Measurements from ENCODE around the gene CHRM4. TPM values are rescaled to one million over a fixed set of nuclear protein-coding genes. Genes with fewer than 3 reads are reported as not detected.

CHRM4 gene
- polyA plus RNA-seq, 2 of the 4 experiments (the other 2 are of a cell fraction), result 0.17 to 0.28 TPM

- TF ChIP-seq USF2 (IDR thresholded peaks at IDR 0.05) (no peak), MAX (IDR thresholded peaks at IDR 0.05) (no peak), MYC (IDR thresholded peaks at IDR 0.05; ENCODE audit: borderline replicate concordance, low read length) (no peak), RARB (CRISPR knock-in tag; IDR thresholded peaks at IDR 0.05) (no peak), ZSCAN20 (CRISPR knock-in tag; IDR thresholded peaks at IDR 0.05) (no peak)
Measured at GRCh38 chr11:46391186-46391577, 394 bp downstream of the CHRM4 start (continued).

- Histone ChIP-seq H3K4me3 (peak overlapping the region; percentile 59), H3K4me1 (peaks cover 18% of the 10 kb centered on the region; the same call in 2 of the 3 replicates), H3K4me2 (peak overlapping the region; percentile 98), H3K9me3 (no peaks in the 10 kb centered on the region), H3K27ac (no peak overlapping the region)
- ChIA-PET POLR2A (no interaction called here), CTCF (interaction anchor here (0.8 to 10.2 kb wide), 36 partner anchors 9 to 396 kb away, joined by 3 to 220 read pairs (median 6); partner anchors contain the start of genes ATG13, HARBI1, MDK and ZNF408)
- WGBS (ENCODE audit: missing lambda C conversion rate), result 22% methylated on average over 36 of the region's 49 CpGs
- ATAC-seq (peak; percentile 4 to 19; a peak in 4 of 6 replicates), DNase-seq (ENCODE audit: low read depth in 1 of 2, low spot score in 1 of 2) (no peak), FAIRE-seq (no peak)
- TF ChIP-seq NPAS2 (CRISPR knock-in tag; IDR thresholded peaks at IDR 0.05; ENCODE audit: borderline replicate concordance), result no peak
- TF ChIP-seq BCL3 (IDR thresholded peaks at IDR 0.05), result no peak
- no peak for TF ChIP-seq JUN (IDR thresholded peaks at IDR 0.05)
- TF ChIP-seq FOXS1 (CRISPR knock-in tag; IDR thresholded peaks at IDR 0.05), result no peak
- no peak for TF ChIP-seq MAX (IDR thresholded peaks at IDR 0.05)
- TF ChIP-seq HOXB13 (CRISPR knock-in tag; IDR thresholded peaks at IDR 0.05; ENCODE audit: low read depth), result no peak
- TF ChIP-seq RCOR1 (IDR thresholded peaks at IDR 0.05; ENCODE audit: low read depth, low read length), result no peak
- TF ChIP-seq MAFK (IDR thresholded peaks at IDR 0.05; ENCODE audit: partially characterized antibody), result no peak
- TF ChIP-seq HOXB5 (CRISPR knock-in tag; IDR thresholded peaks at IDR 0.05), result no peak
- no peak for TF ChIP-seq EHF (CRISPR knock-in tag; IDR thresholded peaks at IDR 0.05)
- TF ChIP-seq CHD4 (IDR thresholded peaks at IDR 0.05; ENCODE audit: borderline replicate concordance), result no peak
- no peak for TF ChIP-seq ZSCAN20 (CRISPR knock-in tag; IDR thresholded peaks at IDR 0.05)
- no peak for TF ChIP-seq ZFP36 (IDR thresholded peaks at IDR 0.05; ENCODE audit: borderline replicate concordance, partially characterized antibody)
- TF ChIP-seq ZNF302 (CRISPR knock-in tag; IDR thresholded peaks at IDR 0.05), result no peak
- TF ChIP-seq CTCF (IDR thresholded peaks at IDR 0.05), result no peak
- TF ChIP-seq ATOH8 (CRISPR knock-in tag; IDR thresholded peaks at IDR 0.05; ENCODE audit: low read depth), result no peak
- TF ChIP-seq ELK1 (IDR thresholded peaks at IDR 0.05; ENCODE audit: low read depth, low read length), result no peak
- TF ChIP-seq USF2 (IDR thresholded peaks at IDR 0.05), result no peak
- no peak for TF ChIP-seq EP300 (IDR thresholded peaks at IDR 0.05)
- no peak for TF ChIP-seq CBX8 (IDR thresholded peaks at IDR 0.05)
Measured at GRCh38 chr11:46390331-46391171, 1.0 kb downstream of the CHRM4 start.
